NT2/D1 (cell line): ENCODE data around the gene POLN.
A peak's percentile ranks its signal among the peaks of the same experiment; 100 is the strongest.

Experiments used
- DNase-seq: peaks from one replicate; pipeline ENCODE4 v3.0.0-alpha.2; 2011; ENCODE audit warnings: low read depth, low spot score
- H3K27me3 ChIP-seq: 2 replicates; pipeline ENCODE4 v1.6.0; 2011; ENCODE audit warnings: mild to moderate bottlenecking; ENCODE audit not compliant: insufficient read length, insufficient read depth
- H3K36me3 ChIP-seq: 2 replicates; pipeline ENCODE4 v1.6.1; 2011; ENCODE audit warnings: mild to moderate bottlenecking, low read length, mixed read lengths; ENCODE audit not compliant: insufficient read depth, insufficient read length
- H3K4me1 ChIP-seq: 2 replicates; pipeline ENCODE4 v1.5.1; 2011; ENCODE audit not compliant: insufficient read depth, insufficient read length
- H3K4me3 ChIP-seq: 2 replicates; pipeline ENCODE4 v1.5.1; 2011; ENCODE audit warnings: low read depth; ENCODE audit not compliant: insufficient read length
- H3K9ac ChIP-seq: 2 replicates; pipeline ENCODE4 v1.6.0; 2011; ENCODE audit warnings: low read depth; ENCODE audit not compliant: insufficient read length
- H3K9me3 ChIP-seq: 2 replicates; pipeline ENCODE4 v1.5.1; 2011; ENCODE audit warnings: mild to moderate bottlenecking, low read length; ENCODE audit not compliant: insufficient read depth
- SUZ12 ChIP-seq: IDR thresholded peaks from 2 replicates; pipeline ENCODE4 v1.6.1; 2011; ENCODE audit not compliant: insufficient read length, insufficient read depth; ENCODE audit errors: extremely low read depth
- YY1 ChIP-seq: IDR thresholded peaks from 2 replicates; pipeline ENCODE4 v1.6.1; 2011; ENCODE audit not compliant: insufficient read length, insufficient read depth
- ZNF274 ChIP-seq: IDR thresholded peaks from 2 replicates; pipeline ENCODE4 v1.6.1; 2011; ENCODE audit warnings: mild to moderate bottlenecking, low read depth, low read length

Gene POLN

DNA sequence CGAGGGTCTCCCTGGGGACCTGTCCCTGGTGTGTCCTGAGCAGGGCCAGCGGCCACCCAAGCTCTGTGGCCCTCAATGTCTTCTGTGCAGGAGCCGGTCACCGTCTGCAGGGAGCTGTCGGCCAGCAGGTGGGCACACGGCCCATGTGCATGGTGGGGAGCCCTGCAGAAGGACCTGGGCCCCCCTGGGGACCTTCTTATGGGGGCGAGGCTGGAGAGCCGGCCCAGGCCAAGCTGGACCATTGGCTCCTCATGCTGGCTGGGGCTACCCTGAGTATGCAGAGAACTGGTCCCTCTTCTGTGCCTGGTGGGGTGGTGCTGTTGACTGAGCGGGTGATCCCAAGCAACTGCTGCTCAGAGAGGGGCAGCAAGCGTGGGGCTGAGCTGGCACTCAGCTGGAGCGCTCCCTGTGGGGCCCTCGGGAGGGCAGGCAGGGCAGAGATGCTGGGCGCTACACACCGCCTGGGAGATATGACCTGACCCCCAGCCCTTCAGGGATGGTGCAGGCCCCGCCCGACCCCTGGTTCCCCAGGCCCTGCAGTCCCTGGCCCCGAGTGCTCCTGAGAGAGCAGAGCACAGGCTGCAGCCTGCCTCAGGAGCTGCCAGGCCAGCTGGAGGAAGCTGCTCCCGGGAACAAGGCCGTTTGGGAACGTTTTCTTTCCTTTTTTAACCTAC is 168.0 kb downstream of the POLN start:
- Histone ChIP-seq H3K9ac (no peak overlapping the region), H3K4me1 (peaks cover 68% of the 10 kb centered on the region)
- no peak for TF ChIP-seq SUZ12
- no peak for TF ChIP-seq ZNF274
- TF ChIP-seq YY1 = no peak

DNA sequence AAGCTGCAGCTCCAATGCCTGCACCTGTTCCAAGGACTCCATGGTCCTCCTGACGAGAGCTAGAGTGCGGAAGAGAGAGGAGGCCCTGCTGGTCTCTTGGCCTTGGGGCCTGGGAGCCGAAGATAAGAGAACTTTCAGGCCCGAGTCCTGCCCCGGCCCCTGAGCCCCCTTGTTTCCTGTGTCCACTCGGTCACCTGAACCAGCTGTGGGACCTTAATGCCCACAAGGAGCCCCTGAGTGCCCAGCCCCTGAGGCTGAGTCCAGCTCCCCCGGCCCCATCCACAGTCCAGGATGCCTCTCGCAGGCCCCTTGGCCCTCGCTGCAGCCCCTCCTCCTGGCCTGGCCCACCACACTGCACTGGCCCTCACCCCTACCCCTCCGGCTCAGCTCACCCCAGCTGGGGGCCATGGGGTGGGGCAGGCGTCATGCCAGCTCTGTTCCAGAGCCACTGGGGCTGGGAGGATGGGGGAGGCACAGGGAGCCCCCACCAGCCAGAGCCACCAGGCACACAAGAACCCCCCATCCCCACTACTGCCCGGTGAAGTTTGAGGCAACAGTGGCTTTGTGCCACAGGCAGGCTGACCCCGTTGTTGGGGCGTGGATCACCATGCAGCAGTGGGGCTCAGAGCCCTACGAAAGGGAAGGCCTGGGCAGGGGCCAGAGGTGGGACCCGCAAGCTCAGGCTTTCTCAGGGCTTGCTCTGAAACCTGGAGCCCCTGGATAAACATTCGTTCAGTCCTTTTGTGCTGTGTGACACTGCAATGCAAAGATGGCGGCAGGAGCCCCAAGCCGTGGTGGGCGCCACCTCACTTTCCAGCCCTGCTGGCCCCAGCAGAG is 168.7 kb downstream of the POLN start:
- no peaks in the 10 kb centered on the region for H3K9me3 ChIP-seq
- H3K36me3 ChIP-seq = no peaks in the 10 kb centered on the region
- no peak overlapping the region for H3K4me3 ChIP-seq
- peaks cover 65% of the 10 kb centered on the region for H3K4me1 ChIP-seq
- TF ChIP-seq YY1 (no peak), SUZ12 (no peak), ZNF274 (no peak)
- DNase-seq = no peak
- H3K9ac ChIP-seq = peak overlapping the region; percentile 24
- H3K27me3 ChIP-seq = no peaks in the 10 kb centered on the region

More for the DNA sequence above, 168.0 kb downstream of the POLN start:
- Histone ChIP-seq H3K4me3 (no peak overlapping the region), H3K9me3 (no peaks in the 10 kb centered on the region), H3K36me3 (no peaks in the 10 kb centered on the region), H3K27me3 (no peaks in the 10 kb centered on the region)
- DNase-seq = no peak

DNA sequence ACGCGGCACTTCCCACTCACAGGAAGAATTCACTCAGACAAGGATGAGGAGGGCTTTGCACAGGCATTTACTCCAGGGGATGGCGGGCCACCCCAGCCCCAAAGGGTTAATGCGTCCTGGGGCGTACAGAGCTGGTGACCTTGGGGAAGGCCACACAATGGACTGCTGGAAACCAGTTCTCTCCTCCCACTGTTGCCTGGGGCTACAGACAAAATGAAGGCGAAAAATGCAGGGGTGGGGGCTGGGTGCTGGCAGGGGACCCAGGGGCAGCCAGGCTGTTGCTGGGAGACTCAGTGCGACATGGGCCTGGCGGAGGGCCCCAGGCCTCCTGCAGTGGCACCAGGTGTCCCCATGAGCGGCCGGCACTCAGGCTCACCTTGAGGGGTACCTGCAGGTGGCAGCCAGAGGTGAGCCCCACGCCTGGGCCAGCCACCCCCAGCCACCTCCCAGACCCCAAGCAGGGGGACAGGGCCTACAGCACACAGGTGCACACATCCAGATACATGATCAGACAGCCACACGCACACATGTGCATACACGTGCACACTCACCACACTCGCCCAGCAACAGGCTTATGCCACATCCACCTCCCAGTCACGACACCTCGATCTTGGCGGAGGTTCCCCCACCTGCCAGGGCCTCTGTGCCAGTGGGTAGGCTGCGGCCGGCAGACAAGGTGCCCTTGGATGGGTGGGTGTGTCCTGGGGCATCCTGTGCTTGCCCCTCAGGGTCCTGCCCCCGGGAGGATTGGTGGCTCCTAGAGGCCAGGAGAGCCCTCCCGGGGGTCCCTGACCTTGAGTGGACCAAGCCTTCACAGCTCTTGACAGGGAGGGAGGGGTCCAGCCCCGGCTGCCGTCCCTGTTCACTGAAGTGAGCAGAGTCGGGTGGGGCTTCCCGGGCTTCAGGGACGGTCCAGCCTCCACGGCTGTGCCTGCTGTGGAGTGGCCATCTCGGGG is 169.7 kb downstream of the POLN start:
- H3K4me1 ChIP-seq = peaks cover 61% of the 10 kb centered on the region
- no peaks in the 10 kb centered on the region for H3K27me3 ChIP-seq
- no peaks in the 10 kb centered on the region for H3K9me3 ChIP-seq
- H3K9ac ChIP-seq = peak overlapping the region; percentile 34
- no peak for TF ChIP-seq ZNF274
- no peak for TF ChIP-seq SUZ12
- TF ChIP-seq YY1 = no peak
- H3K36me3 ChIP-seq = no peaks in the 10 kb centered on the region
- H3K4me3 ChIP-seq = no peak overlapping the region
- no peak for DNase-seq

DNA sequence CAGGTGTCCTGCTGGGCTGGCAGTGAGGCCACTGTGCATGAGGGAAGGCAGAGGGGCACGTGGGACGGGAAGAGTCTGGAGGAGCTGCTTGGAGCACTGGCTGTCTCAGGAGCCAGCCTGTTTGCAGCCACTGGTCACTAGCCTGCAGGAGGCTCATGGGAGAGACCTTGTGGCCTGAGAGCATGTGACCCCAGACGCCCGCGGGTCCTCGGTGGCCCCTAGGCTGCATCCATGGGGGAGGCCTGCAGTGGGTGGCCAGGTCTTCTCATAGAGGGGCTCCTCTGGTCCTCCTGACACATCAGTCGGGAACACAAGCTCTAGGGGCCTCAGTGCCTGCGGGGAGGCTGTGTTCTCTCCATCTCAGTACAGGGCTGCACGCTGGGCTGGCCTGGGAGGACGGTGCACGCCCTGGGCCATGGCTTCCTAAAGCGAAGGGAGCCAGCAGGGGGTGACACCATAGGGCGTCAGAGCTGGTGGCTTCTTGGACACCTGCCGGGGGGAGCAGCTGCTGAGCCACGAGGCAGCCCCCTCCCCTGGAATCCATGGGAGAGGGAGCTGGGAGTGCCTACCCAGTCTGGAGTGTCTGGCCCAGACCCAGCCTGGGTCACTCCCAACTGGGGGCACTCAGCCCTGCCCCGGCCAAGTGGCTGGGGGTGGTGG is 170.5 kb downstream of the POLN start:
- H3K36me3 ChIP-seq = no peaks in the 10 kb centered on the region
- H3K4me1 ChIP-seq = peaks cover 57% of the 10 kb centered on the region
- no peak for TF ChIP-seq YY1
- TF ChIP-seq SUZ12 = no peak
- no peak for TF ChIP-seq ZNF274
- no peak for DNase-seq
- H3K27me3 ChIP-seq = no peaks in the 10 kb centered on the region
- no peaks in the 10 kb centered on the region for H3K9me3 ChIP-seq
- no peak overlapping the region for H3K4me3 ChIP-seq
- H3K9ac ChIP-seq = peak overlapping the region; percentile 34

DNA sequence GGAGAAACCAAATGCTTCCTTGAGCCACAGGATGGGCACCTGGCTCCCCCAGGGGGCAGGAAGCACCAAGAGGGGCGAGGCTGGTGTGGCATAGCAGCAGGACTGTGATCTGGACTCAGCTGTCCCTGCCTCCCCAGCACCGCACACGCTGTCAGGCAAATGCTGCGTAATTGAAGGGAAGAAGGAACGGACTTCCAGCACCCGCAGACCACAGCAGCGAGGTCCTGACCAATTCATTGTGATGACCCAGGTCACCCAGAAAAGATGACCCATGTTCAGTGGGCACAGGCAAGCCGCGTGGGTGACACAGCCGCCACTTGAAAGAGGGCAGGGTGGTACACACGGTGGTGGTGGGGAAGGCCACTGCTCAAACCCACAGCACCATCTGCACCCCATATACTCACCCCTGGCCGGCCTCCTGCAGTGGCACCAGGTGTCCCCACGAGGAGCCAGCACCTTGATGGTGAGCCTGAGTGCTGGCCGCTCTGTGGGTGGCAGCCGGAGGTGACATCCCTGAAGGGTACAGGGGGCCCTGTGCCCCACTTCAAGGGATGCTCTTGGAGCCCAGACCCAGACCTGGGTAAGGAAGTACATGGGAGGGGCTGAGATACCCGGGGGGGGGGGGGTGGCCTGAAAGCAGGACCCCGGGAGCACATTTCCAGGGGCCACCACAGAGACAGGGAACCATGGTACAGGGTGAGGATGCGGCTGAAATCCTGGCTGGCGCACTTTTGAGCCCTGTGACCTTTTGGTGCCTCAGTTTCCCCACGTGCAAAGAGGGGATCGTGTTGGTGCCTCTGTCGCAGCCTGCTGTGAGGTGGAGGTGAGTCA is 171.3 kb downstream of the POLN start:
- no peak for DNase-seq
- Histone ChIP-seq H3K4me3 (no peak overlapping the region), H3K4me1 (peaks cover 50% of the 10 kb centered on the region), H3K36me3 (no peaks in the 10 kb centered on the region), H3K27me3 (no peaks in the 10 kb centered on the region), H3K9me3 (no peaks in the 10 kb centered on the region), H3K9ac (peak overlapping the region; percentile 27)
- no peak for TF ChIP-seq YY1
- no peak for TF ChIP-seq SUZ12
- no peak for TF ChIP-seq ZNF274

DNA sequence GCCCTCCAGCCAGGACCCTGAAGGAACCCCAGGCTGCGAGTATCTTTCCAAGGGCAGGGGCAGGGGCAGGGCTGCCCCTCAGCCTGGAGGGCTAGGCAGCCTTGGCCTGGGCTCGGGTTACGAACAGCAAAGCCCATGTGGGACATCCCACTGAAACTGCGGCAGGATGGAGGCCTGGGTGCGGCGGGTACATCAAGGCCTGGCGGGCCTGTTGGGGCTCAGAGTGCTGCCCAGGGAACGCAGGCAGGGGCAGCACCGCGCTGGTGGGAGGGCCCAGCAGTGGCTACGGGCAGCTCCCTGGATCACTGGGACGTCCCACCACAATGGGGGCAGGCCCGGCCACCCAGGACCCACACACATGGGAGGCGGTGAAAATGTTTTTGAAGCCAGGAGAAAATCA is 171.9 kb downstream of the POLN start:
- DNase-seq = no peak
- TF ChIP-seq YY1 (no peak), ZNF274 (no peak), SUZ12 (no peak)
- Histone ChIP-seq H3K27me3 (no peaks in the 10 kb centered on the region), H3K4me3 (no peak overlapping the region), H3K36me3 (no peaks in the 10 kb centered on the region), H3K4me1 (peaks cover 47% of the 10 kb centered on the region), H3K9me3 (no peaks in the 10 kb centered on the region), H3K9ac (peak overlapping the region; percentile 27)
